Neural cell (in vitro differentiated cells): ENCODE data around the gene STAT3. TPM values are rescaled to one million over a fixed set of nuclear protein-coding genes. Genes with fewer than 3 reads are reported as not detected.

Experiments used
- H2AFZ ChIP-seq: fragments of 200-600, 300-800 bp; sonication (generic), shearing (Covaris generic); 2 replicates; pipeline ENCODE4 v1.6.0; 2014; ENCODE audit warnings: low read depth, mild to moderate bottlenecking, antibody characterized with exemption, low read length, moderate library complexity
- H3F3A ChIP-seq: fragments of 200-600 bp; shearing (Covaris generic); 2 replicates; pipeline ENCODE4 v1.6.1; 2016; ENCODE audit warnings: mild to moderate bottlenecking, moderate library complexity, mixed read lengths, antibody characterized with exemption, low read length; ENCODE audit not compliant: insufficient read depth, poor library complexity, severe bottlenecking
- H3K27ac ChIP-seq: fragments of 200-600, 300-800 bp; sonication (generic), shearing (Covaris generic); 2 replicates; pipeline ENCODE4 v1.5.1; 2014; ENCODE audit warnings: mild to moderate bottlenecking, low read length, moderate library complexity
- H3K27me3 ChIP-seq: fragments of 300-800, 200-600 bp; sonication (generic), shearing (Covaris generic); 2 replicates; pipeline ENCODE4 v1.6.0; 2014; ENCODE audit warnings: mild to moderate bottlenecking, low read depth, low read length, moderate library complexity; ENCODE audit not compliant: insufficient read depth
- H3K36me3 ChIP-seq: fragments of 300-800, 200-600 bp; sonication (generic), shearing (Covaris generic); 2 replicates; pipeline ENCODE4 v1.5.1; 2014; ENCODE audit warnings: mild to moderate bottlenecking, antibody characterized with exemption, low read length, moderate library complexity; ENCODE audit not compliant: insufficient read depth
- H3K4me2 ChIP-seq: fragments of 300-800, 200-600 bp; sonication (generic), shearing (Covaris generic); 2 replicates; pipeline ENCODE4 v1.6.0; 2014; ENCODE audit warnings: mild to moderate bottlenecking, low read length
- H3K4me3 ChIP-seq: fragments of 300-800, 200-600 bp; sonication (generic), shearing (Covaris generic); 2 replicates; pipeline ENCODE4 v1.5.1; 2014; ENCODE audit warnings: mild to moderate bottlenecking, low read length, moderate library complexity
- H3K79me2 ChIP-seq: fragments of 200-600 bp; shearing (Covaris generic); replicated peaks from 2 replicates; pipeline ENCODE4 v1.6.0; 2014; ENCODE audit warnings: mild to moderate bottlenecking, low read length, moderate library complexity; ENCODE audit not compliant: insufficient read depth
- H3K9ac ChIP-seq: fragments of 300-800, 200-600 bp; sonication (generic), shearing (Covaris generic); 2 replicates; pipeline ENCODE4 v1.6.1; 2016; ENCODE audit warnings: mild to moderate bottlenecking, low read length, mixed read lengths
- H3K9me2 ChIP-seq: fragments of 200-600 bp; shearing (Covaris generic); 2 replicates; pipeline ENCODE4 v1.6.1; 2016; ENCODE audit warnings: mild to moderate bottlenecking, low read length, mixed read lengths; ENCODE audit not compliant: insufficient read depth
- H3K9me3 ChIP-seq: fragments of 200-600, 300-800 bp; sonication (generic), shearing (Covaris generic); 2 replicates; pipeline ENCODE4 v1.6.1; 2016; ENCODE audit warnings: mild to moderate bottlenecking, mixed run types, low read length, moderate library complexity, mixed read lengths
- H4K20me1 ChIP-seq: fragments of 200-600 bp; shearing (Covaris generic); 2 replicates; pipeline ENCODE4 v1.6.1; 2016; ENCODE audit warnings: mild to moderate bottlenecking, mixed run types; ENCODE audit not compliant: insufficient read depth
- CTCF ChIP-seq: fragments of 450-650 bp; IDR thresholded peaks from 2 replicates; pipeline ENCODE4 v1.5.1; 2014; ENCODE audit warnings: antibody characterized with exemption, mild to moderate bottlenecking, moderate library complexity; ENCODE audit not compliant: poor library complexity, severe bottlenecking
- EP300 ChIP-seq: fragments of 450-650 bp; conservative IDR thresholded peaks from 2 replicates; pipeline ENCODE4 v1.6.1; 2014; ENCODE audit warnings: antibody characterized with exemption, mild to moderate bottlenecking, moderate library complexity; ENCODE audit not compliant: poor library complexity, severe bottlenecking
- EZH2 ChIP-seq: fragments of 200-600, 300-800 bp; shearing (Covaris generic), sonication (generic); IDR thresholded peaks from 2 replicates; pipeline ENCODE4 v1.6.1; 2014; ENCODE audit warnings: antibody characterized with exemption, low read length, borderline replicate concordance, mild to moderate bottlenecking; ENCODE audit not compliant: insufficient read depth, poor library complexity, severe bottlenecking
- MXI1 ChIP-seq: fragments of 450-650 bp; conservative IDR thresholded peaks from 2 replicates; pipeline ENCODE4 v1.6.1; 2014; ENCODE audit warnings: antibody characterized with exemption, mild to moderate bottlenecking; ENCODE audit not compliant: poor library complexity, severe bottlenecking
- POLR2AphosphoS5 ChIP-seq: IDR thresholded peaks from 2 replicates; pipeline ENCODE4 v1.6.1; 2012
- RAD21 ChIP-seq: fragments of 450-650 bp; conservative IDR thresholded peaks from 2 replicates; pipeline ENCODE4 v1.6.1; 2014; ENCODE audit warnings: antibody characterized with exemption, mild to moderate bottlenecking, moderate library complexity
- REST ChIP-seq: IDR thresholded peaks from 2 replicates; pipeline ENCODE4 v1.6.1; 2012; ENCODE audit warnings: borderline replicate concordance
- SMC3 ChIP-seq: fragments of 450-650 bp; conservative IDR thresholded peaks from 2 replicates; pipeline ENCODE4 v1.6.1; 2014; ENCODE audit warnings: antibody characterized with exemption, mild to moderate bottlenecking, moderate library complexity; ENCODE audit not compliant: poor library complexity
- polyA plus RNA-seq: library from polyadenylated mRNA; depleted of rRNA; stranded (reverse); fragments of >200 nt; gene quantifications from 2 replicates; pipeline ENCODE4 v1.2.3, GENCODE V29; 2014

The STAT3 gene
- polyA plus RNA-seq, 1 donor from 2014 or later = 24.2 TPM

- no peak overlapping the region for H3K9ac ChIP-seq
- peaks cover 6% of the 10 kb centered on the region for H3K79me2 ChIP-seq
- no peaks in the 10 kb centered on the region for H4K20me1 ChIP-seq
These were observed 9.2 kb downstream of the STAT3 start for GRCh38 chr17:42378959-42379594.

GRCh38 chr17:42378359-42378958 lies 9.8 kb downstream of the STAT3 start:
- TF ChIP-seq EP300 (no peak), RAD21 (no peak), REST (no peak), EZH2 (no peak), MXI1 (no peak), CTCF (no peak), POLR2AphosphoS5 (no peak), SMC3 (no peak)
- Histone ChIP-seq H3K4me3 (no peak overlapping the region), H2AFZ (no peak overlapping the region), H3K9me2 (no peaks in the 10 kb centered on the region), H3F3A (no peaks in the 10 kb centered on the region), H3K79me2 (peaks cover 6% of the 10 kb centered on the region), H4K20me1 (no peaks in the 10 kb centered on the region), H3K9ac (no peak overlapping the region), H3K27me3 (no peaks in the 10 kb centered on the region), H3K4me2 (no peak overlapping the region), H3K9me3 (no peaks in the 10 kb centered on the region), H3K27ac (no peak overlapping the region), H3K36me3 (no peaks in the 10 kb centered on the region)

More at GRCh38 chr17:42378959-42379594, 9.2 kb downstream of the STAT3 start:
- no peaks in the 10 kb centered on the region for H3K36me3 ChIP-seq
- H3K9me3 ChIP-seq = no peaks in the 10 kb centered on the region
- H3K27ac ChIP-seq = no peak overlapping the region
- H3K9me2 ChIP-seq = no peaks in the 10 kb centered on the region
- H3F3A ChIP-seq = no peaks in the 10 kb centered on the region
- H3K4me3 ChIP-seq = no peak overlapping the region
- no peak for TF ChIP-seq REST
- H3K27me3 ChIP-seq = no peaks in the 10 kb centered on the region
- H2AFZ ChIP-seq = no peak overlapping the region
- H3K4me2 ChIP-seq = no peak overlapping the region
